Keratinocyte (primary cell): Measurements from ENCODE around the gene XPC.

Source experiments
- CTCF ChIP-seq, 3 experiments: IDR thresholded peaks in 1 of 3; conservative IDR thresholded peaks in 1 of 3; optimal IDR thresholded peaks in 1 of 3; 2 replicates in 2 of 3; 3 replicates in 1 of 3; pipeline versions ENCODE3 to v1.5.1; 2011; ENCODE audit warnings: low read length in 3 of 3, mild to moderate bottlenecking in 3 of 3, moderate library complexity in 2 of 3, control low read depth in 1 of 3, inconsistent platforms in 1 of 3; ENCODE audit not compliant: insufficient read depth in 2 of 3; ENCODE audit errors: extremely low read depth in 1 of 3
- EZH2 ChIP-seq: IDR thresholded peaks from one replicate; pipeline ENCODE4 v1.6.1; 2012; ENCODE audit warnings: inconsistent platforms, mild to moderate bottlenecking, low read length, moderate library complexity

GRCh38 chr3:14118400-14119381 lies 59.7 kb downstream of the XPC start:
- no peak for TF ChIP-seq CTCF (optimal IDR thresholded peaks at IDR 0.05 in 1 of 3, IDR thresholded peaks at IDR 0.05 in 1 of 3, conservative IDR thresholded peaks at IDR 0.05 in 1 of 3; ENCODE audit: extremely low read depth in 1 of 3, insufficient read depth in 2 of 3, low read length in 3 of 3)
- TF ChIP-seq EZH2, result no peak
